ENCODE data around the gene COPS3. TPM values are rescaled to one million over a fixed set of nuclear protein-coding genes. Genes with fewer than 3 reads are reported as not detected.
"Not testable (repeated sequence)": the region's sequence is repeated elsewhere in the genome, so short reads cannot be mapped to it uniquely, and the experiment has no call there.

COPS3 gene
- total RNA-seq, 4 donors from 2014 or later = 50.8 to 68.0 (median 59.6) TPM

GRCh38 chr17:17275971-17276370 is 5.1 kb downstream of the COPS3 start:
- no peak for DNase-seq (ENCODE audit: low spot score in 2 of 2)
- intact Hi-C loops (cut with DNase I; ENCODE audit: low total_unique reads) = no loop called here
- TF ChIP-seq POLR2A (IDR thresholded peaks at IDR 0.05) = no peak
- TF ChIP-seq CTCF (IDR thresholded peaks at IDR 0.05) = no peak
- no peak overlapping the region for H3K4me3 ChIP-seq (ENCODE audit: low read depth, poor library complexity, severe bottlenecking)
- WGBS, 2 donors = 84 to 89% methylated on average over 6 of the region's 6 CpGs

- TF ChIP-seq CTCF (IDR thresholded peaks at IDR 0.05) (no peak), POLR2A (IDR thresholded peaks at IDR 0.05) (no peak)
- H3K4me3 ChIP-seq (ENCODE audit: low read depth, poor library complexity, severe bottlenecking) = no peak overlapping the region
- WGBS, 2 donors = 91 to 94% methylated on average over 9 of the region's 9 CpGs
- no peak for DNase-seq (ENCODE audit: low spot score in 2 of 2)
- intact Hi-C loops (cut with DNase I; ENCODE audit: low total_unique reads) = no loop called here
Measured at GRCh38 chr17:17269926-17270773, 10.9 kb downstream of the COPS3 start.

GRCh38 chr17:17264430-17264829 is 16.6 kb downstream of the COPS3 start:
- H3K4me3 ChIP-seq (ENCODE audit: low read depth, poor library complexity, severe bottlenecking) = no peak overlapping the region
- intact Hi-C loops (cut with DNase I; ENCODE audit: low total_unique reads) = no loop called here
- TF ChIP-seq POLR2A (IDR thresholded peaks at IDR 0.05) (no peak), CTCF (IDR thresholded peaks at IDR 0.05) (no peak)
- 70 to 89% methylated on average over 2 of the region's 2 CpGs for WGBS, 2 donors
- no peak for DNase-seq (ENCODE audit: low spot score in 2 of 2)

GRCh38 chr17:17258998-17259397 is 22.0 kb downstream of the COPS3 start:
- TF ChIP-seq POLR2A (IDR thresholded peaks at IDR 0.05) = no peak
- TF ChIP-seq CTCF (IDR thresholded peaks at IDR 0.05) = no peak
- 95 to 98% methylated on average over 4 of the region's 4 CpGs for WGBS, 2 donors
- no peak for DNase-seq (ENCODE audit: low spot score in 2 of 2)
- H3K4me3 ChIP-seq (ENCODE audit: low read depth, poor library complexity, severe bottlenecking) = no peak overlapping the region
- intact Hi-C loops (cut with DNase I; ENCODE audit: low total_unique reads) = no loop called here

GRCh38 chr17:17258011-17258410 is 23.0 kb downstream of the COPS3 start:
- intact Hi-C loops (cut with DNase I; ENCODE audit: low total_unique reads) = no loop called here
- 91 to 92% methylated on average over 7 of the region's 7 CpGs for whole genome bisulfite sequencing, 2 donors
- no peak for TF ChIP-seq POLR2A (IDR thresholded peaks at IDR 0.05)

GRCh38 chr17:17256316-17256715 is 24.7 kb downstream of the COPS3 start:
- intact Hi-C loops (cut with DNase I; ENCODE audit: low total_unique reads) = no loop called here
- DNase-seq (ENCODE audit: low spot score in 2 of 2) = no peak
- TF ChIP-seq POLR2A (IDR thresholded peaks at IDR 0.05) (no peak), CTCF (IDR thresholded peaks at IDR 0.05) (no peak)
- H3K4me3 ChIP-seq (ENCODE audit: low read depth, poor library complexity, severe bottlenecking) = no peak overlapping the region
- 90 to 96% methylated on average over 1 of the region's 1 CpG for WGBS, 2 donors

More at GRCh38 chr17:17258011-17258410, 23.0 kb downstream of the COPS3 start:
- H3K4me3 ChIP-seq (ENCODE audit: low read depth, poor library complexity, severe bottlenecking) = no peak overlapping the region
- DNase-seq (ENCODE audit: low spot score in 2 of 2) = no peak

- 90 to 93% methylated on average over 11 of the region's 11 CpGs for WGBS, 2 donors
- DNase-seq (ENCODE audit: low spot score in 2 of 2); intact Hi-C loops (cut with DNase I; ENCODE audit: low total_unique reads); H3K4me3 ChIP-seq (ENCODE audit: low read depth, poor library complexity, severe bottlenecking): not testable (repeated sequence)
Measured at GRCh38 chr17:17255689-17256088, 25.4 kb downstream of the COPS3 start.
